Measurements from ENCODE around the gene NCBP3.

The NCBP3 gene

GRCh38 chr17:3782751-3783150 is 63.3 kb downstream of the NCBP3 start:
- no peak overlapping the region for H3K4me3 ChIP-seq (ENCODE audit: low read length)
- no peak for TF ChIP-seq ZNF274 (IDR thresholded peaks at IDR 0.05; ENCODE audit: low read depth, low read length)

- no peak for TF ChIP-seq ZNF274 (IDR thresholded peaks at IDR 0.05; ENCODE audit: low read depth, low read length)
- H3K4me3 ChIP-seq (ENCODE audit: low read length): no peak overlapping the region
Measured at GRCh38 chr17:3780986-3781385, 65.1 kb downstream of the NCBP3 start.

- no peak for TF ChIP-seq ZNF274 (IDR thresholded peaks at IDR 0.05; ENCODE audit: low read depth, low read length)
- H3K4me3 ChIP-seq (ENCODE audit: low read length): no peak overlapping the region
Measured at GRCh38 chr17:3777366-3778120, 68.5 kb downstream of the NCBP3 start.

GRCh38 chr17:3773966-3774365 is 72.1 kb downstream of the NCBP3 start:
- no peak overlapping the region for H3K4me3 ChIP-seq (ENCODE audit: low read length)
- no peak for TF ChIP-seq ZNF274 (IDR thresholded peaks at IDR 0.05; ENCODE audit: low read depth, low read length)

- no peak overlapping the region for H3K4me3 ChIP-seq (ENCODE audit: low read length)
- TF ChIP-seq ZNF274 (IDR thresholded peaks at IDR 0.05; ENCODE audit: low read depth, low read length): no peak
Measured at GRCh38 chr17:3773511-3773910, 72.5 kb downstream of the NCBP3 start.

GRCh38 chr17:3772764-3773163 is 73.3 kb downstream of the NCBP3 start:
- no peak overlapping the region for H3K4me3 ChIP-seq (ENCODE audit: low read length)
- no peak for TF ChIP-seq ZNF274 (IDR thresholded peaks at IDR 0.05; ENCODE audit: low read depth, low read length)

GRCh38 chr17:3771140-3771539 is 74.9 kb downstream of the NCBP3 start:
- no peak overlapping the region for H3K4me3 ChIP-seq (ENCODE audit: low read length)
- TF ChIP-seq ZNF274 (IDR thresholded peaks at IDR 0.05; ENCODE audit: low read depth, low read length): no peak

GRCh38 chr17:3770466-3770865 is 75.6 kb downstream of the NCBP3 start:
- no peak overlapping the region for H3K4me3 ChIP-seq (ENCODE audit: low read length)
- TF ChIP-seq ZNF274 (IDR thresholded peaks at IDR 0.05; ENCODE audit: low read depth, low read length): no peak

- no peak overlapping the region for H3K4me3 ChIP-seq (ENCODE audit: low read length)
- TF ChIP-seq ZNF274 (IDR thresholded peaks at IDR 0.05; ENCODE audit: low read depth, low read length): no peak
Measured at GRCh38 chr17:3768769-3769168, 77.3 kb downstream of the NCBP3 start.

- TF ChIP-seq ZNF274 (IDR thresholded peaks at IDR 0.05; ENCODE audit: low read depth, low read length): no peak
- no peak overlapping the region for H3K4me3 ChIP-seq (ENCODE audit: low read length)
Measured at GRCh38 chr17:3768341-3768740, 77.7 kb downstream of the NCBP3 start.

- H3K4me3 ChIP-seq (ENCODE audit: low read length): no peak overlapping the region
- TF ChIP-seq ZNF274 (IDR thresholded peaks at IDR 0.05; ENCODE audit: low read depth, low read length): no peak
Measured at GRCh38 chr17:3766779-3767178, 79.3 kb downstream of the NCBP3 start.

- no peak overlapping the region for H3K4me3 ChIP-seq (ENCODE audit: low read length)
- no peak for TF ChIP-seq ZNF274 (IDR thresholded peaks at IDR 0.05; ENCODE audit: low read depth, low read length)
Measured at GRCh38 chr17:3765981-3766380, 80.1 kb downstream of the NCBP3 start.

GRCh38 chr17:3763777-3764170 is 82.3 kb downstream of the NCBP3 start:
- no peak for TF ChIP-seq ZNF274 (IDR thresholded peaks at IDR 0.05; ENCODE audit: low read depth, low read length)
- H3K4me3 ChIP-seq (ENCODE audit: low read length): no peak overlapping the region; the same call in 1 of the 2 replicates

- H3K4me3 ChIP-seq (ENCODE audit: low read length): no peak overlapping the region; the same call in 1 of the 2 replicates
- TF ChIP-seq ZNF274 (IDR thresholded peaks at IDR 0.05; ENCODE audit: low read depth, low read length): no peak
Measured at GRCh38 chr17:3762922-3763776, 82.9 kb downstream of the NCBP3 start.

GRCh38 chr17:3761918-3762380 is 84.1 kb downstream of the NCBP3 start:
- H3K4me3 ChIP-seq (ENCODE audit: low read length): no peak overlapping the region
- no peak for TF ChIP-seq ZNF274 (IDR thresholded peaks at IDR 0.05; ENCODE audit: low read depth, low read length)

Data from GM08714 (cell line).